Transverse colon (tissue), 4 donors: ENCODE results near the gene THADA.

Experiments used
- CTCF ChIP-seq, 5 experiments: fragments of 200-600 bp in 3 of 5; fragments of 450-650 bp in 2 of 5; sonication (generic) in 3 of 5; IDR thresholded peaks; 1 replicate in 2 of 5; 2 replicates in 3 of 5; pipeline ENCODE4 v1.5.1; 2016 to 2017; ENCODE audit warnings: antibody characterized with exemption in 5 of 5, inconsistent platforms in 3 of 5, mild to moderate bottlenecking in 2 of 5, moderate library complexity in 1 of 5
- POLR2AphosphoS5 ChIP-seq, 3 donors: sonication (generic); formaldehyde crosslinking; IDR thresholded peaks; one replicate each; pipeline ENCODE4 v1.6.1; 2016; ENCODE audit warnings: antibody characterized with exemption in 3 of 3

- no peak for TF ChIP-seq CTCF (IDR thresholded peaks at IDR 0.05)
- no peak for TF ChIP-seq POLR2AphosphoS5 (IDR thresholded peaks at IDR 0.05)
These were observed 3.4 kb downstream of the THADA start for GRCh38 chr2:43592443-43592842.
